Fibroblast of mammary gland (primary cell): ENCODE data around the gene CFAP73.

ENCODE experiments used
- DNase-seq: peaks from one replicate; pipeline ENCODE4 v3.0.0-alpha.2; 2010; ENCODE audit warnings: low read depth
- H3K4me3 ChIP-seq: 2 replicates; pipeline ENCODE4 v1.5.1; 2011; ENCODE audit warnings: low read depth, mild to moderate bottlenecking, low read length, moderate library complexity; ENCODE audit not compliant: control insufficient read depth
- TF ChIP-seq, protein P1 (sequence below): conservative IDR thresholded peaks from 2 replicates; pipeline ENCODE4 v1.5.1; 2011; ENCODE audit warnings: low read depth, low read length, inconsistent platforms; ENCODE audit not compliant: control insufficient read depth, insufficient read depth

Gene CFAP73

DNA sequence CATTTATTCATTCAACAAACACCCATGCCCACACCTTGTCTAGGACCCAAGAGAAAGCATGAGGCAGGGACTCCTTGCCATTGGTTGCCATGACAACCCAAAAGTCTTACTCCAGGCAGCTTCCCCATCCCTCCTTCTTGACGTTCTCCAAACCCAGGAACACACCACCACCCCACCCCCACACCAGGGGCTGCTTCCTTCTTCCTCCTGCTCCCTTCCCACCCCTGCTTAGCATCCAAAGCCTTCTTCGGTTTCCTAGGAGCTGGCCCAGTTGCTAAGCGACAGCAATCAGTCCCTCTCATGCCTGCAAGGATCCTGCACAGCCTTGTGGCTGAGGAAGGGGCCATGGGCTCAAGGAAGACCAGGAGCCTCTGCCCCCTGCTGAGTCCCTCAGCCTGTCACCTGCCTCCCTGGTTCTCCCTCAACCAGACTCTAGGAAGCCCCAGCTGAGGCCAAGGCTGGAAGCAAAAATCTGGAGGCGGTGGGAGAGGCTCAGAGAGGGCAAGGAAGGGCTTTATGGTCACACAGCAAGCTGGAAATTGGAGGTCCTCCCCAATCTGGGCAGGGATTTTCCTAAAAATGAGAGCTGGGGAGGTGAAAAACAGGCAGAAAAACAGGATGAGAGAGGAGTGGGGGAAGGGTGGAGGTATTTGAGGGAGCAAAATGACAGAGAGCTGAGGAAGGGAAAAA, 29.4 kb upstream of the CFAP73 start:
- H3K4me3 ChIP-seq: no peak overlapping the region
- no peak for DNase-seq
- TF ChIP-seq, protein P1, sequence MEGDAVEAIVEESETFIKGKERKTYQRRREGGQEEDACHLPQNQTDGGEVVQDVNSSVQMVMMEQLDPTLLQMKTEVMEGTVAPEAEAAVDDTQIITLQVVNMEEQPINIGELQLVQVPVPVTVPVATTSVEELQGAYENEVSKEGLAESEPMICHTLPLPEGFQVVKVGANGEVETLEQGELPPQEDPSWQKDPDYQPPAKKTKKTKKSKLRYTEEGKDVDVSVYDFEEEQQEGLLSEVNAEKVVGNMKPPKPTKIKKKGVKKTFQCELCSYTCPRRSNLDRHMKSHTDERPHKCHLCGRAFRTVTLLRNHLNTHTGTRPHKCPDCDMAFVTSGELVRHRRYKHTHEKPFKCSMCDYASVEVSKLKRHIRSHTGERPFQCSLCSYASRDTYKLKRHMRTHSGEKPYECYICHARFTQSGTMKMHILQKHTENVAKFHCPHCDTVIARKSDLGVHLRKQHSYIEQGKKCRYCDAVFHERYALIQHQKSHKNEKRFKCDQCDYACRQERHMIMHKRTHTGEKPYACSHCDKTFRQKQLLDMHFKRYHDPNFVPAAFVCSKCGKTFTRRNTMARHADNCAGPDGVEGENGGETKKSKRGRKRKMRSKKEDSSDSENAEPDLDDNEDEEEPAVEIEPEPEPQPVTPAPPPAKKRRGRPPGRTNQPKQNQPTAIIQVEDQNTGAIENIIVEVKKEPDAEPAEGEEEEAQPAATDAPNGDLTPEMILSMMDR: no peak

DNA sequence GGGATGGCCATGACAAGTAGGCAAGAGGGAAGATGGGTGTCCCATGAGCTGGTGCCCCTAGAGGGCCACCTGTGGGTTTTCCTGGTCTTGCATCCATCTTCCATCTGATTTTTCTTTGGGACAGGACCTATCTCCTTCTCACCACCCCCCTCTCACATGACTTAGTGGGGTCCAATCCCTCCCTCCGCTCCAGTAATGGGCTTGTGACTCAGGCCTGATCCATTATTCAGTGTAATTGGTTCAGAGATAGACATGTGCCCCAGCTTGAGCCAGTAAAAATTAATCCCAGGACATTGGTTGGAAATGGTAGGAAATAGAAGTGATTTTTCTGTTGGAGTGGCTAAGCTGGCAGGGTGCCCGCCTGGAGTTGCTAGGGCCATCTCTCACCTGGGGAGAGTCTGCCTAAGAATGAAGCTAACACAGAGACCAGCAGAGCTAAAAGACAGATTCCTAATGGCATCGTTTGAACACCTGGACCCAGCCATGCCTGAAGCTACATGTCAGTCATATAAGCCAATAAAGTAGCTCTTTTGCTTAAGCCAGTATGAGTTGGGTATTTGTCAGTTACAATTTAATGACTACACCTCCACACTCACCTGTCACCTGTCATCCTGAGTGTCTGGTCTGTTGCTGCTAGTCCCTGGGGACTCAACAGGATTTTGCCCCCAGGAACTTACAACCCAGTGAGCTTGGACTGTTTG, 28.7 kb upstream of the CFAP73 start:
- TF ChIP-seq, protein P1: no peak
- DNase-seq: peak; percentile 6
- no peak overlapping the region for H3K4me3 ChIP-seq

DNA sequence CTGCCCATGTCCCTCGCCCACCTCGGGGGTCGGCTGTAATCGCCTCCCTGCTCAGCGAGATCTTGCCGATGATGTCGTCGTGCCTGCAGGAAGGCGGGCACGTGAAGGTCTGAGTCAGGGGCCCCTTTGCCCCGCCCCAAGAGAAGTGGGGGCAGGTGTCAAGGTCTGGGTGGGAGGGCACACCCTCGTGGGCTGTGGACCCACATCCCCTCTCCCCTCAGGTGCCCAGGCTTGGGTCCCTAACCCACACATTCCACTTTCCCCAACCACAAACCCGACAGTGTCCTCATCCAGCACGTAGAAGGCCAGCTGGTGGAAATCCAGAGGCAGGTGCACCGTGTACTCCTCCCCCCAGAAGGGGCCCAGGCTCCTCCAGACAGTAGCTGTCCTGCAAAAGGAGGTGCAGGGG, 21.7 kb upstream of the CFAP73 start:
- no peak overlapping the region for H3K4me3 ChIP-seq
- no peak for DNase-seq
- TF ChIP-seq, protein P1: no peak

DNA sequence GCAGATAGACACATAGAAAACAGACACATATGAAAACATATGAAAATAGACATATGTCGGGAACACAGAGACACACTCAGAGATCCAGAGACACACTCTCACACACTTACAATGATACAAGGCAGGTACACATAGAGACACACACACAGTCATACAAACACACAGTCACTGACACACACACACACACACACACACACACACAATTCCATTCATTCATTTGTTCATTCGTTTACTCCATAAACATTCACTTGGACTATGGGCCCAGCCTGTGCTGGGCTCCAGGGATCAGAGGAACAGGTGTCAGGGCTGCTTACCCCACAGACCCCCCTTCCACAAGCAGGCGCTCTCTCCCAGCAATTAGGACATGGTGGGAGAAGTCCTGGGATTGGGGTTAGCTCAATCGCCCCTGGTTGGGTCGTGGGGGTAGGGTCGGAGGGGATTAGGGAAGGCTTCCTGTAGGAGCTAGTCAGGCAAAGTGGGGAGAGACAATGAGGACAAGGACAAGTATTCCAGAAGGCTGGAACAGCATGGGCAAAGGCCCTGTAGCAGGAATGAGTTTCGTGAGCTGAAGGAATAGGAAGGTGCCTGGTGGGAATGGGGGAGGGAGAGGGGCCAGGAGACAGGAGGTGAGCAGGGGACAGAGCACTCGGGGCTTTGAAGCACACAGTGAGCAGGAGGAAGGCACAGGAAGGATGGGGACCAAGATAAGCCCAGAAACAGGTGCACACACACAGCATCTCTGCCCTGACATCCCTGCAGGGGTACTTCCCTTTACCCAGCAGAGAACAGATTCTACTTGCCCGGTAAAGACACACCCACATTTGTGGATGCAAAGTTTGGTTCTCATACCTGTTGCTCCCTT, 20.5 kb upstream of the CFAP73 start:
- no peak overlapping the region for H3K4me3 ChIP-seq
- TF ChIP-seq, protein P1: no peak
- no peak for DNase-seq

DNA sequence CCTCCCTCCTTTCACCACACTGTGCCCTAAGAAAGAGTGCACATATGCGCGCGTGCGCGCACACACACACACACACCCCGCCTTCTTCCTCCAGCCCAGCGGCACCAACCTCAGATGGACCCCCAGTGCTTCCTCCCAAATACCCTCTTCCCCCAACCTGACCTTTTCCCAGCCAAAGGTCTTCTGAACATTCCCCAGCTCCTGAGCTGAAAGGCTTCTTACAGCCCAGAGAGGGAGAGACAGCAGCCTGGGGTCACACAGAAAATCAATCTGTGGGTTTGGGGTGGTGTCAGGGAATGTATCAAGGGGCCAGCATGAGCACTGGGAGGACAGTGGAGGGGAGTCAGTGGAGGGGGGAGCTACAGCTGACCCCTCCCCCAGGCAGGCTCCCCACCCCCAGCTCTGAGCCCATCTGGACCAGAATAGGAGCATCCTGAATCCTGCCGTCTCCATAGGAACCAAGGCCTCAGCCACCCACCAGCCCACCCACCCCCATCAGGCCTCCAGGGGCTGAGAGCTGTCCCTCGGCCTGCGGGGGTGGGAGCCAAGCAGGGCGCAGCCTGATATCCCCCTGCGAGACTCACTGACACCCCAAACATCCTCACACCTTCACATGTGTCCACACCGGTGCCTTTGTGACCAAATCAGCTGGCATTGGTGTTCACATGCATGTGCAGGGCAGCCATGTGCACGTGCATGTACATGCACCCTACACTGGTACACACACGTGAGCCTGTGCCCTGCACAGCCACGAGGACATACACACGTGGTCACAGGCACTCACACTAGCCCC, 19.7 kb upstream of the CFAP73 start:
- TF ChIP-seq, protein P1: no peak
- no peak overlapping the region for H3K4me3 ChIP-seq
- no peak for DNase-seq
